Stimulated activated CD8-positive, alpha-beta memory T cell treated with anti-CD3 and anti-CD28 coated beads, Interleukin-7, amount 100 ng/mL, for 4 hours (primary cell): Measurements from ENCODE around the gene MMAB.

Experiments
- DNase-seq, 2 donors: peaks; one replicate each; pipeline ENCODE4 v3.0.0-alpha.2; 2020; ENCODE audit warnings: low read depth in 2 of 2

MMAB gene

GRCh38 chr12:109586385-109587296 lies 13.3 kb upstream of the MMAB start:
- DNase-seq, result no peak

GRCh38 chr12:109583733-109584132 lies 10.4 kb upstream of the MMAB start:
- no peak for DNase-seq

GRCh38 chr12:109582636-109583035 lies 9.3 kb upstream of the MMAB start:
- no peak for DNase-seq

- no peak for DNase-seq
Measured at GRCh38 chr12:109581856-109582255, 8.6 kb upstream of the MMAB start.

GRCh38 chr12:109581334-109581691 lies 8.0 kb upstream of the MMAB start:
- no peak for DNase-seq

GRCh38 chr12:109580684-109581333 lies 7.5 kb upstream of the MMAB start:
- DNase-seq, result no peak

GRCh38 chr12:109580272-109580671 lies 7.0 kb upstream of the MMAB start:
- no peak for DNase-seq

- no peak for DNase-seq
Measured at GRCh38 chr12:109579639-109580038, 6.3 kb upstream of the MMAB start.

GRCh38 chr12:109578330-109578927 lies 5.1 kb upstream of the MMAB start:
- DNase-seq, result no peak

- DNase-seq, result no peak
Measured at GRCh38 chr12:109577311-109577710, 4.0 kb upstream of the MMAB start.

GRCh38 chr12:109575683-109576082 lies 2.4 kb upstream of the MMAB start:
- no peak for DNase-seq

- DNase-seq, result no peak
Measured at GRCh38 chr12:109573914-109574244, 575 bp upstream of the MMAB start.

GRCh38 chr12:109572506-109572845 lies 828 bp downstream of the MMAB start:
- DNase-seq, result no peak

- no peak for DNase-seq
Measured at GRCh38 chr12:109571773-109572505, 1.4 kb downstream of the MMAB start.

- no peak for DNase-seq
Measured at GRCh38 chr12:109568486-109568885, 4.8 kb downstream of the MMAB start.

GRCh38 chr12:109567967-109568366 lies 5.3 kb downstream of the MMAB start:
- DNase-seq, result no peak

- DNase-seq, result no peak
Measured at GRCh38 chr12:109567296-109567695, 6.0 kb downstream of the MMAB start.

GRCh38 chr12:109566424-109566823 lies 6.9 kb downstream of the MMAB start:
- DNase-seq, result no peak

- no peak for DNase-seq
Measured at GRCh38 chr12:109563291-109564284, 9.7 kb downstream of the MMAB start.

GRCh38 chr12:109562871-109563270 lies 10.4 kb downstream of the MMAB start:
- DNase-seq, result no peak

- no peak for DNase-seq
Measured at GRCh38 chr12:109561711-109562030, 11.6 kb downstream of the MMAB start.
